ENCODE data around the gene KRTAP1-1. TPM values are rescaled to one million over a fixed set of nuclear protein-coding genes. Genes with fewer than 3 reads are reported as not detected.

The KRTAP1-1 gene
- total and polyA plus RNA-seq, 2 of the 4 experiments (the other 2 are of a cell fraction) = 0.90 to 1.2 TPM

- H4K8ac ChIP-seq (ENCODE audit: low read depth in 2 of 2, low read length in 2 of 2) = no peak overlapping the region
- H3K27ac ChIP-seq (ENCODE audit: insufficient read depth, low read length) = no peak overlapping the region
- DNase-seq (peak; percentile 56), ATAC-seq (ENCODE audit: low read depth) (no peak)
- H3K36me3 ChIP-seq (ENCODE audit: control insufficient read depth, insufficient read depth, low read length) = no peaks in the 10 kb centered on the region
- H3K4me2 ChIP-seq (ENCODE audit: low read depth, low read length) = no peak overlapping the region
- H3K56ac ChIP-seq (ENCODE audit: extremely low read depth, insufficient read depth, low read length) = no peak overlapping the region
- H4K20me1 ChIP-seq (ENCODE audit: insufficient read depth, low read length) = no peaks in the 10 kb centered on the region
- no peaks in the 10 kb centered on the region for H3K79me1 ChIP-seq (ENCODE audit: low read depth in 1 of 2, low read length in 2 of 2)
- POLR2A ChIA-PET (ENCODE audit: unreplicated experiment) = no interaction called here
- no TSS peak for BruUV-seq (replicated peaks)
- H2BK120ac ChIP-seq (ENCODE audit: low read depth, low read length) = no peak overlapping the region
- TF ChIP-seq BHLHE40 (IDR thresholded peaks at IDR 0.05; ENCODE audit: low read depth, low read length) (peak; percentile 36; the same call in 1 of the 2 replicates), CEBPB (IDR thresholded peaks at IDR 0.05; ENCODE audit: low read depth, low read length) (no peak)
- H2BK20ac ChIP-seq (ENCODE audit: low read depth, low read length) = no peak overlapping the region
- CTCF ChIA-PET = no interaction called here
- H3K9me3 ChIP-seq (ENCODE audit: control insufficient read depth, insufficient read depth, low read length) = no peaks in the 10 kb centered on the region
- H3K14ac ChIP-seq (replicated peaks; ENCODE audit: low read depth, low read length) = no peak overlapping the region
- no peak overlapping the region for H2AFZ ChIP-seq (replicated peaks; ENCODE audit: low read length, poor library complexity)
- H2AK9ac ChIP-seq (replicated peaks; ENCODE audit: low read depth, low read length, poor library complexity) = no peak overlapping the region
- H3K23ac ChIP-seq (ENCODE audit: low read depth, low read length) = no peak overlapping the region
- no peak overlapping the region for H3K4ac ChIP-seq (ENCODE audit: low read depth, low read length)
- peaks cover 1% of the 10 kb centered on the region; the same call in 1 of the 2 replicates for H3K4me1 ChIP-seq (ENCODE audit: control insufficient read depth, insufficient read depth, low read length)
- no peak overlapping the region for H4K91ac ChIP-seq (ENCODE audit: insufficient read depth, low read depth, low read length)
- H2BK5ac ChIP-seq (ENCODE audit: low read depth, low read length, poor library complexity, severe bottlenecking) = no peak overlapping the region
- no peak overlapping the region for H3K9ac ChIP-seq (ENCODE audit: low read depth, low read length)
- H3K9me1 ChIP-seq (ENCODE audit: insufficient read depth, low read length) = no peaks in the 10 kb centered on the region; the same call in 1 of the 2 replicates
- in situ Hi-C loops (cut with MboI; ENCODE audit: low sequenced_read_pairs) (no loop called here), dilution Hi-C loops (cut with HindIII; ENCODE audit: low sequenced_read_pairs, unreplicated experiment) (no loop called here), intact Hi-C loops (cut with micrococcal nuclease) (no loop called here)
- WGBS, 2 experiments (ENCODE audit: extremely low coverage in 2 of 2, insufficient read length in 1 of 2) = no CpG with 5 or more reads among the region's 1 CpG
- H3K27me3 ChIP-seq (ENCODE audit: control insufficient read depth, insufficient read depth, low read length) = no peaks in the 10 kb centered on the region; the same call in 1 of the 2 replicates
- no peak overlapping the region for H4K5ac ChIP-seq (ENCODE audit: low read depth, low read length)
- no peak overlapping the region for H2AK5ac ChIP-seq (ENCODE audit: low read depth, low read length)
- no peak overlapping the region for H2BK15ac ChIP-seq (ENCODE audit: low read depth, low read length)
- H3K18ac ChIP-seq (ENCODE audit: low read depth, low read length) = no peak overlapping the region
- no peak overlapping the region for H3K4me3 ChIP-seq (ENCODE audit: insufficient read depth, low read depth, low read length)
These were observed 27.6 kb downstream of the KRTAP1-1 start for GRCh38 chr17:41013606-41014005.
